Ecto neural progenitor cell (in vitro differentiated cells): ENCODE measurements around the gene NKX1-1.

Experiments used
- DNase-seq: peaks from one replicate; pipeline ENCODE4 v3.0.0-alpha.2; 2018; ENCODE audit warnings: low spot score

The NKX1-1 gene

DNA sequence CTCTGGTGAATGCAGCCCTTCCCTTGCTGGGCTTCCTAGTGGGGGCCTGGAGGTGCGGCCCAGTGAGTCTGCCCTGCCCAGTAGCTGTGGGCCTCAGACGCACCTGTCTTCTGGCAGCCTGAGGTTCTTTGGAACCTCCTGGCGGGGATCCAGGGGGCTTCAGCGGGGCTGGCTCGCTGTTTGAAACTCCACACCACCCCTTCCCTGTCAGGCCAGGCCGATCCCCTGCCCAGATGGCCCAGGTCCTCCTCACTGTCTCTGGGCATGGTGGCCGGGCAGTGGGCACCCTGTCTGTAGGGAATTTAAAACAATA, 10.7 kb upstream of the NKX1-1 start:
- DNase-seq = no peak

DNA sequence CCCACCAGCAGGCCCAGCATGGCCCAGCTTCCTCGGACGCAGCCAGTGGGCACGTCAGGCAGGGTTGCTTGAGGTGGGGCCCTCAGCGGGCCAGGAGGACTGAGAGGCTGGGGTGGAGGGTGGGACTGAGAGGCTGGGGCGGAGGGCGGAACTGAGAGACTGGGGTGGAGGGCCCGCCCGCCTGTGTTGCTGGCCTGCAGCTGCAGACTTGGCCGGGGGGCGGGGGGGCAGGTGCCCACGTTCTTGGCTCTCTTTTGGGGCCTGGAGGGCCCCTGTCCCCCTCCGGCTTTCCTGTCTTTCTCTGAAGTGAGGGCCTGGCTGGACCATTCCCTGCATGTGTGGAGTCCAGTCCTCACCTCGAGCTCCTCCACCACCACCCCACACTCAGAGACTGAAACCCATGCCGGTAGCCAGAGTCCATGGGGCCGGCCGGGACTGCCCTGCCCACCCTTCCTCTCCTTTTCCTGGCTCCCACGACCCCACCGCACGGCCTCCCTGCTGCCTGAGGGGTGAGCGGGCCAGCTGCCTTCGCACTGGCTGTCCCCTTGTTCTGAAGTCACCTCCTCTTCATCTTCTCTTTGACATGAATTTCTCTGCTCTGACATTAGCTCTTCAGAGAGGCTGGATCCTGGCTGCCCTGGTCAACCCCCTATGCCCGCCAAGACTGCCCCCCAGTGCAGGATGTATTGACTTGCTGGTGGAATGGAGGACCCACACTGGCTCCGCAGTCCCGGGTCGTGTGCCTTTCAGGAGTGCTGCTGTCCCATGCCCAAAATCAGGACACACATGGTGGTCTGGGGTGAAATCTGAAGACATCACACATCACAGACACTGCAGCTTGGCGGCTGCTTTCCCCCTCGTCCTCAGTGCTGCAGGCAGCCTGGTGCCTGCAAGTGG, 10.1 kb upstream of the NKX1-1 start:
- DNase-seq = peak; percentile 43

DNA sequence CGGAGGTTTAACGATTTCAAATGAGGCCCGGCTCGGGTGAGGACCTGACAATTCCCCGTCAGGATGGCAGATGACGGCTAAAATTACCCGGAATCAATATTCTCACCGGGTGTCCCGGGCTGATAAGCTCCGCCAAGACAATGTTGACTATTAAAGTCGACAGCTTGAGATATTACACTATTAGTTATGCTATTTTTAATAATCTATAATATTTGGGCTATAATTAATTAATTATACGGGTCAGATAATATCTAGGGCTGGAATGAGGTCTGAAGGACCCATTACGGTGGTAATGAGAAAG, 9.4 kb upstream of the NKX1-1 start:
- DNase-seq = no peak

DNA sequence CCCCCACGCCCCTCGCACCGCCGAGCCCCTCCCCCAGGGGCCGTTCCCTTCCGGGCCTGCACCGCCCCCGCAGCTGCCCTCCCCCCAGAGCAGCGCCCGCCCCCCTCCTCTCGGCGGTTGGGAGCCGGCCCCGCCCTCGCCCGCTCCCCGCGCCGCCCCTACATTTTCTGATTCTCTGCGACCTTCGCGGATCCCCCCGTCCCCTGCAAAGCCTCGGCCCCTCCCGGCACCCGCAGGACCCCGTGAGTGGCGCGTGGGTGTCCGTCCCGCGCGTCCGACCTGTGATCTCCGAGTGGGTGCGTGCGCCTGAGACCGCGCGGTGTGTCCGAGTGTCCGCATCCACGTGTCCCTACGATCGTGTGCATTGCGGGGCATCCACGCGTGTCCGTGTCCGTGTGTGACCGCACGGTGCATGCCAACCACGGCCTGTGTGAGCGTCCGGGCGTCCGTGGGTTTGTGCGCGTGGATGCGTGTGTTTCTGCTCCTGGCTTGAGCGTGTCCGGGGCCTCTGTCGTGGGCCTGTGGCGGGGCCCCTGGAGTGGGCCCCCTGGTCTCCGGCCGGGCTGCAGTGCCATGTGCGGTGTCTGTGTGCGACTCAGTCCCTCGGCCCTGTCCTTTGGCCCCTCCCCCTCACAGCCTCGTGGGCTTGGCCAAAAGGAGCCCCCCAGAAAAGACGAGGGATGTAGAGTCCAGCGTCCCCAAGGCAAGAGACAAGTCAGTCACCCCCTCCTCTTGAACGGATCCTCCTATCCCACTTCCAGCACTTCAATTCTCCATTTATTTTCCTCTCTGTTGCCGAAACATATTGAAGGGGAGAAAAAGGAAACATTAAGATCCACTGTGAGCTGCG, 8.8 kb upstream of the NKX1-1 start:
- no peak for DNase-seq

DNA sequence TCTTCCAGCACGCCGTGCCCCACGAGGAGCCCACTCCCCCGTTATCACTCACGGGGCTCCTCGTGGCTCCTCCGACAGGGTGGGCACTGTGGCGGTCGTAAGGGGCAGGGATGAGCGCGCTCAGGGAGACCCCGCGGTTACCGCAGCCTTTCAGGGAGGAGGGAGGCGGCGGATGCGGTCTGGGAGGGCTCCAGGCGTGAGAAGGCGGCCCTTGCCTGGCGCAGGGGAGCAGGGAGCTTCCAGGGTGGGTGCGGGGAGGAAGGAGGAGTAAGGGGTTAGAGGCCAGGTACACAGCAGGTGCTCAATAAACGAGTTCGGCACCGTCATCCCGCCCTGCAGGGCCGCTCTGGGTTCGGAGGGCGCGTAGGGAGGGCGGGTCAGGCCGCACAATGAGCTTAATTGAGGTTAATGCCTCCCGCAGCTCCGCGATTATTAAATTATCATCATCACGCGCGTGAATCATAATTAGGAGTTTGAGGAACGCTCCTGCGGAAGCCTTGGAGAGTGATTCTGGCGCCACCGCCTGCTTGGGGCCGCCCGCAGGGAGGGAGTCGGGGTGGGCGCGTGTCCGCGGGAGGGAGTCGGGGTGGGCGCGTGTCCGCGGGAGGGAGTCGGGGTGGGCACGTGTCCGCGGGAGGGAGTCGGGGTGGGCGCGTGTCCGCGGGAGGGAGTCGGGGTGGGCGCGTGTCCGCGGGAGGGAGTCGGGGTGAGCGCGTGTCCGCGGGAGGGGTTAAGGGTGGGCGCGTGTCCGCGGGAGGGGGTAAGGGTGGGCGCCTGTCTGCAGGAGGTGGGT, 7.6 kb upstream of the NKX1-1 start:
- peak; percentile 40 for DNase-seq

DNA sequence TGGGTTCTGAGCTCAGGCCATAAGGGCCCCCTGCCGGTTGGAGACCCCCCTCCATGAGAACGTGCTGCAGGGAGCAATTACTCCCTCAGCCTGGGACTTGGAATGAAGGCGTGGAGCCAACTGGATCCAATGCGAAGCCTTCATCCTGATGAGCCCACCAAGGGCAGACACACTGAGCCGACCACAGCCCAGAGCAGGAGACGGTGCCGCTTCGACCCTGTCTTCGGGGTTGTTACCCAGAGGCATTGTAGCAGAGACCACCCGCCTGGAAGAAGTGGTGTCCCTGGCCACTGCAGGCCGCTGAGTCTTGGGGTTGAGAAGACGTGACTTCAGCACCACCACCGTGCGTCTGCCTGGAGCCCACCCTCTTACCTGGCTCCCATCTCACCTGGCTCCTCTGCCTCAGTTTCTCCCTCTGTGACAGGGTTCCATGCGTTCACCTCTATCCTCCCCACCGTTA, 7.0 kb upstream of the NKX1-1 start:
- DNase-seq = peak; percentile 39

DNA sequence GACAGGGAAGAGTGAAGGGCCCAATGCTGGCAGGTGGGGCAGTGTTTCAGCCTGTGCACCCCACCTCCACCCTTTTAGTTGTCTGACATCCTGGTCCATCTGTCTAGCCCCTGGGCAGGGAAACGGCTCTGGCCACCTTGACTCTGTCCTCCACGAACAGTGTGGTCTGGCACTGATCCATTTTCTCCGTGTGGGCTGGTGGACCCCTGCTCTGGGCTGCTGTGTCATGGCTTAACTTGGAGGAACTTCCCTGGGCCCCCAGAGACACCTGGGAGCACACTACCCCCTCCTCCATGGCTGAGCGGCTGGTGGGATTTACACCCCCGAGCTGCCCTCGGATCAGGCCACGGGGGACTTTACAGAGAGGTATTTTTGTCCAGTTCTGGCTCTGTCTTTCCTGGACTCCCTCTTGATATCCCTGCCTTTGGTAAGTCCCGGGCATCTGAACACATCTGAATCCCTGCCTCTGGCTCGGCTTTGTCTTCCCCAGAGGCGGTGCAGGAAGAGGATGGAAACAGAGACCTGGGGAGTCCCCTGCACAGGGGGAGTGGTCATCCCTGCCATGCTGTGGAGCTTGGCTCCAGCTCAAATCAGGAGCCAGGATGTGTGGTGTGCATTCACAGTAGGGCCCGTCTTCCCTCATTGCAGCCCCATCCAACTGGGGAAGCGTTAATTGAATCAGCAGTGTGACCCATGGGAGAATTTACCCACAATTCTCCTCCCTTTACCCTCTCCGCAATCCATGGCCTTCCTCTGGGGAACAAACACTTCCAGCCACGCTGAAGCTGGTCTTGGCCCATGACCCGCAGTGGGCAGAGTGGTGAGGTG, 6.3 kb upstream of the NKX1-1 start:
- DNase-seq = peak; percentile 38

DNA sequence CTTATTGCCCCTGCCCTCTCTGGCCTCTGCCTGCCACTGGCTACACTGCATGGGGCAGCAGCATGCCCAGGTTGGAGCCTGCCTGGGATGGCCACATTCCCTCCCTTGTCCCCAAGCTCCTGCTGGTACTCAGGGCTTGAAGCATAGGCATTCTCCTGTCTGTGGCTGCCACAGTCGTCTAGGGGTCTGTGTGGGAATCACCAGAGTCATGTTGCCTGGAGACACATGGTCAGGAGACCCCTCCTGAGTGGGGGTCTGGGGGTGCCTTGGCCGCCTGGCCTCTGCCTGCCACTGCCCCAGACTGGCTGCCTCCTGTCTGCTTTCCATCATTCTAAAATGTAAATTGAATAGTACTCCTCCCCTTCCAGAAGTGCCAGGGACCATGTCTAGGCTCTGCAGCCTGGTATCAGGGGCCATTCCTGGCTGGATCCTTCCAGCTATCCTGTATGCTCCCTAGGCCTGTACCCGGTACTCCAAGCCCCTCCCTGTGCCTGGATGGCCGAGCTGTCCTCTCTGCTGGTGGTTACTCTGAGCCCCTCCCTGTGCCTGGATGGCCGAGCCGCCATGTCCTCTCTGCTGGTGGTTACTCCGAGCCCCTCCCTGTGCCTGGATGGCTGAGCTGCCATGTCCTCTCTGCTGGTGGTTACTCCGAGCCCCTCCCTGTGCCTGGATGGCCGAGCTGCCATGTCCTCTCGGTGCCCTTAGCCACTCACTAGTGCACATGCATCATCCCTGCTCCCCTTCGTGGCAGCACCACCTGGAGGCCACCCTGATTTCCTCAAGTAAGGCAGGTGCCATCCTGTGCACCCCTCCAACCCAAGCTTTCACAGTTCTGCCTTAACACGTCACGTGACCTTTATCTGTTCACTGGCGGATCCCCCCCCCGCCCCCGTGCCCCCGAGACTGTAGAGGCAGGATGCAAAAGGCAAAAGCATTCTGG, 5.5 kb upstream of the NKX1-1 start:
- peak; percentile 41 for DNase-seq

DNA sequence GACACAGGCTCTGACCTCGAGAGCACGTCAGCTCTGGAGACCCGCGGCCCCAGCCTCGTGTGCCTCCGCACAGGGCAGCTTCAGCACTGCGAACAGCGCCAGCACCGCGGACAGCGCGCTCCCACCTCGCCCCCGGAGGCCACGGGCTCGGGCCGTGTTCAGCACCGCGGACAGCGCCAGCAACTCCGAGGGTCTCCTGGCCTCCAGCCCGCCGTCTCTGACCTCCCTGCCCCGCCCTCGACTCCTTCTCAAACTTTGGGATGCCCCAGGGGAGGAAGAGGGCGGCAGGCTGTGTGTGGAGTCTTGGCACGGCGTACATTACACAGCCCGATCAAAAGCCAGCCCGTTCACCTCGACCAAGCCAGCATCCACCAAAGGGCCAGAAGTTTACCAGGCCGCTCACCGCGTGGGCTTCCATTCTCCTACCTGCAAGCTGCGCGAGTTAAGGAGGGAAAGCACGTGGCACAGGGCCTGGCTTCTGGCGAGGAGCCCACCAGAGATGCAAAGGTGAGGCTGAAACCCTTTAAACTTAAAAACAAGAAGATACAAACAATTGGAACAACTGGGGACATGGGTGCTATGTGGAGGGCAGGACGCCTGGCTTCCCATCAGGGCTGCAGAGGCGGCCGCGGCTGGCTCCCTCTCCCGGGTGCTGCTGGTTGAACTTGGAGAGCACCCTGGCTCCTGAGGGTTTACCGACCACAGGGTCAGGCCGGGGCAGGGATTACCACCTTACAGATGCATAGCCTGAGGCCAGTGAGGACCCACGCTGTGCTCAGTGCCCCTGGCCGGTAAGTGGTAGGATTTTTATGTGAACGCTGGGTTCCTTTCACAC, 4.5 kb upstream of the NKX1-1 start:
- DNase-seq = peak; percentile 96

DNA sequence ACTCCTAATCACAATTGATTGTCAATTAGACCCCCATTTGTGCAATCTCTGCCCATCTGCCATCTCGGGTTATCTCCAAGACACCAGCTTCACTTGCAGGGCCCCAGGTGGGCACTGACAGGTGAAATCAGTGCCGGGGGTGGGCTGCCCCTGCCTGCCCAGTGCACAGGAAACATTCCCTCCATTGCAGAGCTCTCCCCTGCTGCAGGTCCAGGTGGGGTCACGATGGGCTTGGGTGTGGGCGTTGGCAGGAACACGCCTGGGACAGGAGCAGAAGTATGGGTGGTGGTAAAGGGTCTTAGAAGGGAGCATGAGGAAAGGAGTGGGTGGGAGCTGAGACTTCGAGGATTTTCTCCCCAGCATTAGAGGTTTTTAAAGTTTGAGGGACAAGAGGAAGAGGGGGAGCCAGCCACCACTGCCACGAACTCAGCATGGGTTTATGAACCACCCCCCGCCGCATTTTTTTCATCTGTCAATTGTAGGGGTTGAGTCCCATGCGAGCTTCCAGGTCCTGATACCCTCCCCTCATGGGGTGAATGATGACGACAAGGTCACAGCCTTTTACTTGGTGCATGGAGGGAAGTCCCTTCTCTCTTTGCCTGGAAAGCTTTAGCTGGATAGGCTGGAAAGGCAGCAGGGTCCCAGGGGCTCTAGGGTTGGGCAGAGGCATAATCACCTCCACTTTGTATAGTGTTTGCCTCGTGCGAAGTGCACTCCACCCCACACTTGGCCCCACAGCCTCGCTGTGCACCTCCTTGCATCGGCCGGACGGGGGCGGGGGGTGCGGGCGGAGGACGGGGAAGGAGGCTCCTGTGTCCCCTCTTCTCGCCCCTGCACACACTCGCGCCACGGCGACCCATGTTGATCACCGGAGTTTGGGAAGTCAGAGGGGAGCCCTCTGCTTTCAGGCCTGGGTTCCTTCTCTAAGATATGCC, 3.5 kb upstream of the NKX1-1 start:
- DNase-seq = no peak

DNA sequence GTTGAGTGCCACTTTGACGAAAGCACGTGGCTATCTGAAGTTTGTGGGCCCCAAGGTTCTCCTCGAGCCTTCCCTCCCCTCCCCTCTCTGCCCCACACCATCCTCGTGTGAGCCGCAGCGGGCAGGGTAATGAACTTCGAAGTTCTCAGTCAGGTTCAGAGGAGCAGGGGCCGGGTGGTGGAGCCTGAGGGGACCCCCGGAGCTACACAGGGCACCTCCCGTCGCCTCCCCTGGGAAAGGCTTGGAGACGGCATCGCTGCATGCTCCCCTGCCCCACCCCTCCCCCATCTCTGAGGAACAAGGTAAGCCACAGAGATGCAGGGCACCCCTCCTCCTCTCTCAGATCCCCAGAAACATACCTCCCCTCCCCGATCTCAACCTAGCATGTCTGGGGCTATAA, 2.8 kb upstream of the NKX1-1 start:
- no peak for DNase-seq

DNA sequence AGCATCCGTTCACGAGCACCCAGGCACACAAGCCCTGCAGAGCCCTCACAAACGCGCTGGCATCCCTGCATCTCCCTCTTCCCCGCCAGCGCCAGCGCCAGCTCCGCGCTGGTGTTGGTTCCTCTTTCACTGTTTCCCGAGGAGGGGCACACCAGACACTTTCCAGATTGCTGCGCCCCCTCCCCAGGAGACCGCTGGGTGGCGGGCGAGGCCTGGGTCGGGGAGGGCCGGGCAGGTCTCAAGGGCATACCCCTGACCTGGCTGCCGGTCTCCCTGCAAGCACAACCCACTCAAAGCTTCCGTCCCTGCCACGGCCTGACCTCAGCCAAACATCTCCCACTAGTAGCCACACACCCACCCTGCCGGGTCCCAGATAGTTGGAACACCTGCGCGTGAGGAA, 2.2 kb upstream of the NKX1-1 start:
- peak; percentile 52 for DNase-seq

DNA sequence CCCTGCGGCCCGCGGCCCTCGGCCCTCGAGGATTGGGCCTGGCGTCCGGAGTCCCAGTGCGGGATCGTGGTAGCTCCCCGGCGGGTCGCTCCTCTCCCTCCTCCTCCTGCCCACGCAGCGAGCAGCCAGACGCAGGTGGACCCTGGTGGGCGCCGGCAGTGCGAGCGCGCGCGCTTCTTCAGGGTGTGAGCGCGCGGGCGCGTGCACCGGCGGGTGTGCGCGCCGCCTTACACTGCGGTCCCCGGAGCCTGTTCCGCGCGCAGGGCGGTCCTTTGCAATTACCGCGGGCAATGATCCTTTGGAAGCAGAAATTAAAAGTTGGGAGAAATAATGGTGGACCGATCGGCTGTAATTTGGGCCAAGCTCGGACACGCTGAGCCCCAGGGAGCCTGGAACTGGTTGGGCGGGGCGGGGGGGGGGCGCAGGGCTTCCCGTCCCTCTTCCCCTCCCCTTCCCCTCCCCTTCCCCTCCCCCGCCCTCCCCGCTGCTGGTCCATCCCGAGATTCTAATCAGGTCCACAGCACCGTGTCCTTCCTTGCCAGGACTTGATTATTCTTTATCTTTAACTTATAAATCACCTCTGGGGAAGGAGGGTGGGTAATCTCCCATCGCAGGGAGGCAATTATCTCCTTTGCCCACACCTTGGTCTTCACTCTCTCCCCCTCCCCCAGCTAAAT, 1.6 kb upstream of the NKX1-1 start:
- DNase-seq = no peak

DNA sequence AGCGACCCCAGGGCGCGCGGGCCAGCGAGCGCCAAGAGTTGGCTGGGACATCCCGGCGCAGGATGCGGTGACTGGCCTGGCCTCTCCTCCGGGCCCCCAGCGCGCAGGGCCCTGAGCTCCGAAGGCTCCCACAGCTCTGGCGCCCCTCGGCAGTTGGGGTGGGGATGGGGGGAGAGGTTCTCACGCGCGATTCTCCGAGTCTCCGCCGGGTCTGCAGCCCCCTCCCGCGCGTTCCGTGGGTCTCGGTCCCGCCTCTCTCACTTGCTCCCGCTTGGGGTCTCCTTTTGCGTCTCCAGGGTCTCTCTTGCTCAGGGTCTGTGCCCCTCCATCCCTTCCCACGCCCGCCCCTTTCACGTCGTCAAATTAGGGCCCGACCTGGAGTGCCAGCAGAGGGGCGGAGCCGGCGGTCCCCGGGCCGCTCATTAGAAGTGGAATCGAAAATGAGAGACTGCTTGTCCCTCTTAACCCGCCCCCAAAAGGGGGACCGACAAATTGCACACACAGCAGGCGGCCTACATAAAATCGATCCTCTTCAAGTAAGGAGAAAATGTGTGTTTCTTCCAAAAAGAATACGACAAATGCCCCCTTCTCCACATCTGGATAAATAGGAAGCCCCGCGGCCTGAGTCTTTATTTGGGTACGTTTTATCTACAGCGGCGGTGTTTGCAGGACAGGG, 877 bp upstream of the NKX1-1 start:
- DNase-seq = peak; percentile 38

DNA sequence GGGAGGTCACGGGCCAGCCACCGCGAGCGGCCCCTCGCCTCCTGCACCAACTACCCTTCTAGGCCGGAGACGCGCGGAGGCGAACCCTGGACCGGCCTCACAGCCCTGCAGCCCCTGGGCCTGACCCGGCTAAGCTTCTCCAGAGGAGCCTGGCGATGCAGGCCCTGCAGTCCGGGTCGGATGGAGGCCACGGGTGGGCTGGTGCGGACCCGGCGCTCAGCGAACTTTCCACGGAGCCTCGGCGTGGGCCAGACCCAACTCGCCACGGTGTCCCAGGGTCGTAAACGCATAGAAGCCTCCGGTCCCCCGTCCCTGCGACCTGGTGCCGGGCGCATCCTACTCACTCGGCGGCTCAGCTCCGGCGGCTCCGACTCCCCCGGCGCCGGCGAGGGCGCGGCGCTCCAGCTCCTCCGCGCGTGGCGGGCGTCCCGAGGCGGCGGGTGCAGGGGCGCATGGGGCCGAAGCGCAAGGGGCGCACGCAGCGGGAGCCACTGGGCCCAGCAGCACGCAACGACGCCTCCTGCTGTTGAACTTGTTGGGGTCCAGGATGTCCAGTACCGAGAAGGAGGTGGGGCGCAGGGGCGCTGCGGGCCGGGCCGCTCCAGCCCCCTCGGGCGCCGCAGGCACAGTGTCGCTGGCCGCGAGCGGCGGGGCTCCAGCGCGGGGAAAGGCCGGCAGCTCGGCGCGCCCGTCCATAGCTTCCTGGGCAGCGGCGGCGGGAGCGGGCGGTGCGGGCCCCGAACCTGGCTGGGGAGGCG, 427 bp downstream of the NKX1-1 start:
- DNase-seq = peak; percentile 45

DNA sequence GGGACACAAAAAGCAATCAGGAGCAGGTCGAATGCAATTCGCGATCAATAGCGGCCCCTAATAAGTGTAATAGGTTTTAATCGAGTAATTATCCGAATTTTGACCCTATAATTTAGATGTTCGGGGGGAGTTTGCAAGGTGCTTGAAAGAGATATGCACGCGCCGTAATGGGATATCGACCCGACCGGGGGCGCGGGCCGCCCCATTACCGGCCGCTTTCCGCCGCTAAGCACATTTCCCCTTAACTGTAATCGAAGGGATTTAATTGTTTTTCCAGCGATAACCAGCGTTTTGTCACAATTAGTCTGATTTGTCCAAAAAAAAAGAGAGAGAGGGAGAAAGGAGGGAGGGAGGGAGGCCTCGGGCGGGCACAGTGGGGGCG, 997 bp downstream of the NKX1-1 start:
- DNase-seq = no peak
